Measurements from ENCODE around the gene RHOC. TPM values are rescaled to one million over a fixed set of nuclear protein-coding genes. Genes with fewer than 3 reads are reported as not detected.
A peak's percentile ranks its signal among the peaks of the same experiment; 100 is the strongest.

RHOC gene
- 10 to 100 TPM; 34.2 to 34.7 TPM for total RNA-seq

DNA sequence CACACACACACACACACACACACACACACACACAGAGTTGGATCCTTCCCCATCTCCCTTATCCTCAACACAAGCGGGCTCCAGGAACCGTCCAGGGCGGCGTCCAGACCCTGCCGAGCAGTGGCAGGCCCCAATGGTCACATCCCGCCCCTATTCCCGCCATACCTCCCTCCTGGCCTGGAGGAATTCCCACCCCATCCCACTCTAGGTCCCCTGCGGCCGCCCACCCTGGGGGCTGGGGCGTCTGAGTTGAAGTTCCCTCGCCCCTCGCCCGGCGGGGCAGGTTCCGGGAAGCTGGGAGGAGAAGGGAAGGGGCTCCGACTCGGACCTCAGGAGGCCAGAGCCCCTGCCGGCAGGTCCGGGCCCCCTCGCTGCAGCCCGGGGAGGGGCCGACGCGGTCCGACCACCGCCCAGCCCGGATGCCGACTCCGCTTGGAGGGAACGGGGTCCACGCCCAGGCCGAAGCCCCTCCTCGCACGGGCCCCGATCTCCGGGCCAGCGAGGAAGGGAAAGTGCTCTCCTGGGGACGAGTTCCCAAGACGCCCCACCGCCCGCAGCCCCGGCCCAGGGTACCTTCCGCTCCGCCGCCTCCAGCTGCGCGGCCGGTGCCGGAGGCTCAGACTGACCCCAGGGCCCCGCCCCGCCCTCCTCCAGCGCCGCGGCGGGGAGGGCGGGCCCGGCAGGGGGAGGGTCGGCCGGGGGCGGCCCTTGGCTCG lies at the start of gene RHOC:
TSS of gene RHOC (minus strand) at position 623 of the 716 bp plus-strand sequence. CDS start 3,328 bp downstream, outside the sequence.
- Mint-ChIP-seq H3K36me3 (ENCODE audit: low read depth) (peaks cover 5% of the 10 kb centered on the region), H3K4me3 (peak within 1 kb of the TSS; percentile 71), H3K27ac (no peak within 1 kb of the TSS), H3K27me3 (peaks cover 11% of the 10 kb centered on the region), H3K9me3 (no peaks in the 10 kb centered on the region), H3K4me1 (ENCODE audit: low read depth) (peaks cover 44% of the 10 kb centered on the region)
- DNase-seq, result peak; percentile 43
- TF ChIP-seq, protein P1, sequence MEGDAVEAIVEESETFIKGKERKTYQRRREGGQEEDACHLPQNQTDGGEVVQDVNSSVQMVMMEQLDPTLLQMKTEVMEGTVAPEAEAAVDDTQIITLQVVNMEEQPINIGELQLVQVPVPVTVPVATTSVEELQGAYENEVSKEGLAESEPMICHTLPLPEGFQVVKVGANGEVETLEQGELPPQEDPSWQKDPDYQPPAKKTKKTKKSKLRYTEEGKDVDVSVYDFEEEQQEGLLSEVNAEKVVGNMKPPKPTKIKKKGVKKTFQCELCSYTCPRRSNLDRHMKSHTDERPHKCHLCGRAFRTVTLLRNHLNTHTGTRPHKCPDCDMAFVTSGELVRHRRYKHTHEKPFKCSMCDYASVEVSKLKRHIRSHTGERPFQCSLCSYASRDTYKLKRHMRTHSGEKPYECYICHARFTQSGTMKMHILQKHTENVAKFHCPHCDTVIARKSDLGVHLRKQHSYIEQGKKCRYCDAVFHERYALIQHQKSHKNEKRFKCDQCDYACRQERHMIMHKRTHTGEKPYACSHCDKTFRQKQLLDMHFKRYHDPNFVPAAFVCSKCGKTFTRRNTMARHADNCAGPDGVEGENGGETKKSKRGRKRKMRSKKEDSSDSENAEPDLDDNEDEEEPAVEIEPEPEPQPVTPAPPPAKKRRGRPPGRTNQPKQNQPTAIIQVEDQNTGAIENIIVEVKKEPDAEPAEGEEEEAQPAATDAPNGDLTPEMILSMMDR (IDR thresholded peaks at IDR 0.05), result no peak
- intact Hi-C loops (cut with micrococcal nuclease), result loop anchor here (2.0 to 10.0 kb wide), 3 partner anchors 34 to 316 kb away; partner anchors contain the start of genes CAPZA1, MOV10 and ST7L
- ChIA-PET CTCF (interaction anchor here (1.1 to 4.2 kb wide), 4 partner anchors 12 to 205 kb away, joined by 3 to 41 read pairs (median 18); partner anchors contain the start of genes CAPZA1 and ST7L), POLR2A (interaction anchor here (1.3 kb wide), 1 partner anchor 27 kb away, joined by 3 read pairs; no protein-coding TSS in a partner anchor)
- ATAC-seq, result peak; percentile 47

DNA sequence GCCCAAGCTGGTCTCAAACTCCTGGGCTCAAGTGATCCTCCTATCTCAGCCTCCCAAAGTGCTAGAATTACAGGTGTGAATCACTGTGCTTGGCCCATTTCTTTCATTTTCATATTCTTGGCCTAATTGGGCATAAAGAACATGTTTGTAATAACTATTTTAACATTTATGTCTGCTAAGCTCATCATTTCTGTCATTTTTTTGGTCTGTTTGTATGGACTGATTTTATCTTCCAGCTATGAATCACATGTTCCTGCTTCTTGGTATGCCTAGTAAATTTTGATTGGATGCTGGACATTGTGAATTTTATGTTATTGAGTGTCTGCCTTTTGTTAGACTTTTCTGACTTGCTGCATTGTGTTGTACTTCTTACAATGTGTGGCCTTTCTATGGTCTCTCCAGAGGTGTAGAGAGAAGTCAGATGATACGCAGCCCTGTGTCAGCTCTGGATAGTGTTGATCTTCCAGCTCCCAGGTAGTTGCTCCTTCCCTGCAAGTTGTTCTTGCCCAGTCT lies 47.2 kb upstream of the RHOC start:
- ATAC-seq (no peak), DNase-seq (no peak)
- ChIA-PET CTCF (interaction anchor here (0.8 to 1.5 kb wide), 3 partner anchors 35 to 289 kb away, joined by 3 to 4 read pairs (median 3); a partner anchor contains a TSS), POLR2A (interaction anchor here (1.5 kb wide), 1 partner anchor 11 kb away, joined by 4 read pairs; no protein-coding TSS in a partner anchor)
- no peak overlapping the region for H3K27ac Mint-ChIP-seq
- intact Hi-C loops (cut with micrococcal nuclease), result no loop called here
- no peaks in the 10 kb centered on the region for H3K36me3 Mint-ChIP-seq (ENCODE audit: low read depth)
- TF ChIP-seq, protein P1 (IDR thresholded peaks at IDR 0.05), result no peak
- peaks cover 2% of the 10 kb centered on the region for H3K9me3 Mint-ChIP-seq
- peaks cover 15% of the 10 kb centered on the region for H3K27me3 Mint-ChIP-seq
- H3K4me3 Mint-ChIP-seq, result no peak overlapping the region
- no peaks in the 10 kb centered on the region for H3K4me1 Mint-ChIP-seq (ENCODE audit: low read depth)

- TF ChIP-seq, protein P1 (IDR thresholded peaks at IDR 0.05), result no peak
- Mint-ChIP-seq H3K36me3 (ENCODE audit: low read depth) (no peaks in the 10 kb centered on the region), H3K27ac (no peak overlapping the region), H3K4me1 (ENCODE audit: low read depth) (no peaks in the 10 kb centered on the region), H3K9me3 (peaks cover 2% of the 10 kb centered on the region), H3K27me3 (peaks cover 38% of the 10 kb centered on the region), H3K4me3 (no peak overlapping the region)
- ATAC-seq, result no peak
- POLR2A ChIA-PET, result no interaction called here
- CTCF ChIA-PET, result interaction anchor here (1.1 to 6.3 kb wide), 2 partner anchors 29 to 358 kb away, joined by 3 to 28 read pairs; a partner anchor contains a TSS
- intact Hi-C loops (cut with micrococcal nuclease), result no loop called here
- DNase-seq, result no peak
Measured at GRCh38 chr1:112748396-112748795, 41.5 kb upstream of the RHOC start.

DNA sequence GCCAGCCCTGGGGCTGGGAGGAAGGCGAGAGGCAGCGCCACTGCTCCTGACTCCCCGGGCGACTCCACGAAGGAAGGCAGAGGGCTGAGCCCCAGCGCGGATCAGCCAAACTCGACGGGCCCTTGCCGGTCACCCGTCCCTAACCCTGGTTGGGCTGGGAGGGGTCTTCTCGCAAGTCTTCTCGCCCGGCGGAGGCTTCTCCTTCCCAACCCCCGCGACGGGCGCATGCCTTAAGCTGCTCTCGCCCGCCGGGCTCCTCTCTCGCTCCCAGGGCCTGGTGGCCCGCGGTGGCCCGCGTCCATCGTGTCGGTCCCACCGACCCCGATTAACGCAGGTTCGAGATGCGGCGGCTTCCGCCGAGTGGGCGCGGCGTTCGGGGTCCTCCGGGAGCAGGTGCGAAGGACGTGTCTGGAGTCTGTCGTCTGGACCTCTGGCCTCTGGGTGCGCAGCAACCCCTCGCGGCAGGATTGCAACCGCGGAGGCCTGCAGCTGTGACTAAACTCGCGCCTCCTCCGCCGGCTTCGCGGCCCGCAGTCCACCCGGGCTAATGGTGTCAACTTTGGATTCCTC lies 37.2 kb upstream of the RHOC start:
- POLR2A ChIA-PET, result no interaction called here
- Mint-ChIP-seq H3K4me1 (ENCODE audit: low read depth) (no peaks in the 10 kb centered on the region), H3K27ac (no peak overlapping the region), H3K4me3 (no peak overlapping the region), H3K36me3 (ENCODE audit: low read depth) (no peaks in the 10 kb centered on the region), H3K27me3 (peaks cover 57% of the 10 kb centered on the region), H3K9me3 (no peaks in the 10 kb centered on the region)
- TF ChIP-seq, protein P1 (IDR thresholded peaks at IDR 0.05), result no peak
- intact Hi-C loops (cut with micrococcal nuclease), result no loop called here
- ATAC-seq, result no peak
- CTCF ChIA-PET, result interaction anchor here (1.1 to 6.3 kb wide), 5 partner anchors 10 to 28 kb away, joined by 3 to 28 read pairs (median 4); partner anchors contain the start of gene PPM1J
- peak; percentile 7 for DNase-seq

Data from activated CD8-positive, alpha-beta T cell treated with anti-CD3 and anti-CD28 coated beads for 36 hours (primary cell).